Smooth muscle cell (in vitro differentiated cells): Measurements from ENCODE around the gene PPT2. TPM values are rescaled to one million over a fixed set of nuclear protein-coding genes. Genes with fewer than 3 reads are reported as not detected.
"Not testable (repeated sequence)": the region's sequence is repeated elsewhere in the genome, so short reads cannot be mapped to it uniquely, and the experiment has no call there.

Experiments used
- DNase-seq: peaks from one replicate; lab custom pipeline; 2025; ENCODE audit not compliant: unreplicated experiment; lab: John Stamatoyannopoulos, UW
- H2AFZ ChIP-seq: fragments of 200-600 bp; sonication (generic); 2 replicates; pipeline ENCODE4 v1.6.0; 2016; ENCODE audit warnings: antibody characterized with exemption, low read depth, mild to moderate bottlenecking
- H3F3A ChIP-seq: fragments of 200-600 bp; sonication (generic); 2 replicates; pipeline ENCODE4 v1.6.0; 2017; ENCODE audit warnings: antibody characterized with exemption, low read depth
- H3K27ac ChIP-seq: fragments of 200-600 bp; sonication (generic); 2 replicates; pipeline ENCODE4 v1.5.1; 2016; ENCODE audit warnings: low read depth, mild to moderate bottlenecking
- H3K27me3 ChIP-seq: fragments of 200-600 bp; sonication (generic); 2 replicates; pipeline ENCODE4 v1.6.1; 2016; ENCODE audit warnings: low read depth, mild to moderate bottlenecking
- H3K36me3 ChIP-seq: fragments of 200-600 bp; sonication (generic); 2 replicates; pipeline ENCODE4 v1.5.1; 2016; ENCODE audit warnings: low read depth
- H3K4me1 ChIP-seq: fragments of 200-600 bp; sonication (generic); 2 replicates; pipeline ENCODE4 v1.5.1; 2016; ENCODE audit warnings: low read depth
- H3K4me2 ChIP-seq: fragments of 200-600 bp; sonication (generic); 2 replicates; pipeline ENCODE4 v1.6.0; 2016; ENCODE audit warnings: mild to moderate bottlenecking
- H3K4me3 ChIP-seq: fragments of 200-600 bp; sonication (generic); 2 replicates; pipeline ENCODE4 v1.5.1; 2016; ENCODE audit warnings: mild to moderate bottlenecking
- H3K79me2 ChIP-seq: fragments of 200-600 bp; sonication (generic); 2 replicates; pipeline ENCODE4 v1.6.0; 2016; ENCODE audit warnings: low read depth, mild to moderate bottlenecking
- H3K9ac ChIP-seq: fragments of 200-600 bp; sonication (generic); 2 replicates; pipeline ENCODE4 v1.6.0; 2016; ENCODE audit warnings: low read depth
- H3K9me3 ChIP-seq: fragments of 200-600 bp; sonication (generic); replicated peaks from 2 replicates; pipeline ENCODE4 v1.5.1; 2016; ENCODE audit warnings: low read depth
- H4K20me1 ChIP-seq: fragments of 200-600 bp; sonication (generic); 2 replicates; pipeline ENCODE4 v1.6.0; 2016; ENCODE audit warnings: low read depth
- CTCF ChIP-seq: fragments of 200-600 bp; sonication (generic); IDR thresholded peaks from 2 replicates; pipeline ENCODE4 v1.5.1; 2017; ENCODE audit warnings: borderline replicate concordance, mild to moderate bottlenecking, antibody characterized with exemption; ENCODE audit not compliant: insufficient read depth, poor library complexity, severe bottlenecking
- WGBS: methylation state at CpG from one replicate; pipeline ENCODE4 v1.1.7; 2016; ENCODE audit warnings: low lambda C conversion rate; 5-methylcytosine and 5-hydroxymethylcytosine counted together
- polyA plus RNA-seq: library from polyadenylated mRNA; unstranded; fragments of >200 nt; fragmentation: Nextera tagmentation; extraction: Ambion mirVana; gene quantifications from 2 replicates; pipeline ENCODE4 v1.2.1, GENCODE V29; 2016
- total RNA-seq: library from RNA; depleted of rRNA; stranded (reverse); fragments of >200 nt; gene quantifications from 2 replicates; pipeline ENCODE4 v1.2.3, GENCODE V29; 2014

The PPT2 gene
- total and polyA plus RNA-seq, 2 experiments from 2014 or later = 15.7 to 17.5 TPM

GRCh38 chr6:32139590-32139989, 14.4 kb upstream of the PPT2 start:
- no peak overlapping the region for H3K4me2 ChIP-seq
- DNase-seq = no peak
- H4K20me1 ChIP-seq = no peaks in the 10 kb centered on the region
- no peaks in the 10 kb centered on the region for H3K79me2 ChIP-seq
- no peaks in the 10 kb centered on the region for H3K9me3 ChIP-seq
- TF ChIP-seq CTCF = no peak
- no peak overlapping the region for H3K4me3 ChIP-seq
- H3K27ac ChIP-seq = no peak overlapping the region
- no peaks in the 10 kb centered on the region for H3K4me1 ChIP-seq
- H3K27me3 ChIP-seq = no peaks in the 10 kb centered on the region
- no peak overlapping the region for H3K9ac ChIP-seq
- no peaks in the 10 kb centered on the region for H3F3A ChIP-seq
- WGBS = 59% methylated on average over 5 of the region's 5 CpGs
- H3K36me3 ChIP-seq = no peaks in the 10 kb centered on the region
- H2AFZ ChIP-seq = no peak overlapping the region

- no peak for TF ChIP-seq CTCF
- Histone ChIP-seq H4K20me1 (no peaks in the 10 kb centered on the region), H3K4me3 (no peak overlapping the region), H3K36me3 (no peaks in the 10 kb centered on the region), H3K9me3 (no peaks in the 10 kb centered on the region), H3K27me3 (no peaks in the 10 kb centered on the region), H3K9ac (no peak overlapping the region), H3K27ac (no peak overlapping the region), H3K4me1 (no peaks in the 10 kb centered on the region), H3K79me2 (no peaks in the 10 kb centered on the region), H2AFZ (peak overlapping the region; percentile 54), H3F3A (no peaks in the 10 kb centered on the region), H3K4me2 (no peak overlapping the region)
- DNase-seq = no peak
- 64% methylated on average over 5 of the region's 5 CpGs for WGBS
Measured at GRCh38 chr6:32140420-32141046, 13.4 kb upstream of the PPT2 start.

DNA sequence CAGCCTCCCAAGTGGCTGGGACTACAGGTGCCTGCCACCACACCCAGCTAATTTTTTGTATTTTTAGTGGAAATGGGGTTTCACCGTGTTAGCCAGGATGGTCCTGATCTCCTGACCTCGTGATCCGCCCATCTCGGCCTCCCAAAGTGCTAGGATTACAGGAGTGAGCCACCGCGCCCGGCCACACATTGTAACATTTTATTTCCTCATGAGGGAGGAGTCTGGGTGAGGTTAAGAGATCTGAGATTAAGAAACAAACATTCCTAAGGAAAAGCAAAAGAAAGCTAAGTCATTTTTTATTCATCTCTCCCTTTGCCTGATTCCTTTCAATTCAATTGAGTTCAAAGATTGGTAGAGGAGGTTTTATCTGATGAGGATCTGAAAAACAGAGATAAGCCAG, 9.7 kb upstream of the PPT2 start:
- not testable (repeated sequence) for H3K27ac ChIP-seq, DNase-seq, H3K4me3 ChIP-seq, H3K36me3 ChIP-seq, H3F3A ChIP-seq, H3K79me2 ChIP-seq, H3K4me2 ChIP-seq, H3K9ac ChIP-seq, H3K9me3 ChIP-seq, H2AFZ ChIP-seq, H4K20me1 ChIP-seq, H3K4me1 ChIP-seq, H3K27me3 ChIP-seq
- 96% methylated on average over 7 of the region's 7 CpGs for WGBS

DNA sequence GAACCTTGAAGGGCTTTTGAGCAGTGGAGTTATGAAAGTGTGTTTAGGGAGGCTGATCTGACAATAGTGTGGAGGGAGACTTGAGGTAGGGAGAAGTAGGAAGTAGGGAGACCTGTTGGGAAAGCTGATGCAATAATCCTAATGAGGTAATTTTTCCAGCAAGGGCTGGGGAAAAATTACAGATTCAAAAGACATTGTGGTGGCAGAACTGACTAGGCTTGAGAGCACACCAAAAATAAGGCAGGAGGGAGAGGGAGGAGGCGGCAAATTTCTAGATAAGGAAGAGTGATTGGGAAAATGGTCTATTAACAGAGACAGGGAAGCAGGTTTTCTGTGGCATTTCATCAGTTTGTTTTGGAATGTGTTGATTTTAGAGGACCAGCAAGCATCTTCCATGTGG, 7.7 kb upstream of the PPT2 start:
- Histone ChIP-seq H3K9ac (no peak overlapping the region), H3K9me3 (no peaks in the 10 kb centered on the region), H3K79me2 (no peaks in the 10 kb centered on the region), H3K36me3 (no peaks in the 10 kb centered on the region), H3K4me3 (no peak overlapping the region), H3K4me2 (no peak overlapping the region), H3K27ac (no peak overlapping the region), H3K27me3 (peaks cover 24% of the 10 kb centered on the region), H3F3A (no peaks in the 10 kb centered on the region), H3K4me1 (peaks cover under 1% of the 10 kb centered on the region), H4K20me1 (no peaks in the 10 kb centered on the region), H2AFZ (peak overlapping the region; percentile 27)
- WGBS = 72% methylated on average over 1 of the region's 1 CpG
- no peak for TF ChIP-seq CTCF
- DNase-seq = no peak
